ENCODE data around the gene LYSMD2. TPM values are rescaled to one million over a fixed set of nuclear protein-coding genes. Genes with fewer than 3 reads are reported as not detected.
A peak's percentile ranks its signal among the peaks of the same experiment; 100 is the strongest.

LYSMD2 gene
- total and polyA plus RNA-seq, 9 of the 15 experiments (the other 6 are each of a cell fraction or from before 2014, with no cell fraction given): 4.3 to 30.3 (median 9.8) TPM

- TF ChIP-seq HMGN3 (IDR thresholded peaks at IDR 0.05; ENCODE audit: borderline replicate concordance, extremely low read depth, insufficient read length, low read depth, low read length) (no peak), ZNF518B (CRISPR knock-in tag; IDR thresholded peaks at IDR 0.05) (no peak), ZNF830 (CRISPR knock-in tag; IDR thresholded peaks at IDR 0.05) (no peak), ZNF436 (CRISPR knock-in tag; IDR thresholded peaks at IDR 0.05) (no peak), NR2C2 (CRISPR knock-in tag; IDR thresholded peaks at IDR 0.05) (no peak), NR2C2 (tag; IDR thresholded peaks at IDR 0.05) (0 out of 2 replicates have a peak, but pooled peaks have one; percentile 16), EGR1 (conservative IDR thresholded peaks at IDR 0.05) (no peak), KLF10 (CRISPR knock-in tag; IDR thresholded peaks at IDR 0.05) (no peak), CBX8 (IDR thresholded peaks at IDR 0.05; ENCODE audit: borderline replicate concordance, extremely low read depth, low read depth, low read length, poor library complexity, severe bottlenecking) (no peak), TCF7 (IDR thresholded peaks at IDR 0.05; ENCODE audit: borderline replicate concordance) (no peak), HOXB6 (CRISPR knock-in tag; IDR thresholded peaks at IDR 0.05; ENCODE audit: borderline replicate concordance) (no peak), RBM25 (IDR thresholded peaks at IDR 0.05; ENCODE audit: low read depth, low read length, severe bottlenecking) (no peak), ZNF384 (IDR thresholded peaks at IDR 0.05; ENCODE audit: low read depth, low read length) (peak; percentile 28; the same call in 1 of the 2 replicates), MAFF (IDR thresholded peaks at IDR 0.05; ENCODE audit: low read length) (peak; percentile 91), ZNF77 (CRISPR knock-in tag; IDR thresholded peaks at IDR 0.05) (no peak), POLR2AphosphoS2 (IDR thresholded peaks at IDR 0.05; ENCODE audit: low read length) (no peak), NR3C1 (CRISPR knock-in tag; IDR thresholded peaks at IDR 0.05) (no peak), NCOA6 (IDR thresholded peaks at IDR 0.05) (no peak), FOXA1 (IDR thresholded peaks at IDR 0.05; ENCODE audit: borderline replicate concordance) (no peak), TBP (optimal IDR thresholded peaks at IDR 0.05; ENCODE audit: low read depth, low read length) (no peak), MAFG (tag; conservative IDR thresholded peaks at IDR 0.05) (peak; percentile 91), ZNF324 (CRISPR knock-in tag; IDR thresholded peaks at IDR 0.05) (no peak), SNAPC5 (CRISPR knock-in tag; IDR thresholded peaks at IDR 0.05) (no peak)
- TF ChIP-seq, protein P1, sequence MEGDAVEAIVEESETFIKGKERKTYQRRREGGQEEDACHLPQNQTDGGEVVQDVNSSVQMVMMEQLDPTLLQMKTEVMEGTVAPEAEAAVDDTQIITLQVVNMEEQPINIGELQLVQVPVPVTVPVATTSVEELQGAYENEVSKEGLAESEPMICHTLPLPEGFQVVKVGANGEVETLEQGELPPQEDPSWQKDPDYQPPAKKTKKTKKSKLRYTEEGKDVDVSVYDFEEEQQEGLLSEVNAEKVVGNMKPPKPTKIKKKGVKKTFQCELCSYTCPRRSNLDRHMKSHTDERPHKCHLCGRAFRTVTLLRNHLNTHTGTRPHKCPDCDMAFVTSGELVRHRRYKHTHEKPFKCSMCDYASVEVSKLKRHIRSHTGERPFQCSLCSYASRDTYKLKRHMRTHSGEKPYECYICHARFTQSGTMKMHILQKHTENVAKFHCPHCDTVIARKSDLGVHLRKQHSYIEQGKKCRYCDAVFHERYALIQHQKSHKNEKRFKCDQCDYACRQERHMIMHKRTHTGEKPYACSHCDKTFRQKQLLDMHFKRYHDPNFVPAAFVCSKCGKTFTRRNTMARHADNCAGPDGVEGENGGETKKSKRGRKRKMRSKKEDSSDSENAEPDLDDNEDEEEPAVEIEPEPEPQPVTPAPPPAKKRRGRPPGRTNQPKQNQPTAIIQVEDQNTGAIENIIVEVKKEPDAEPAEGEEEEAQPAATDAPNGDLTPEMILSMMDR (IDR thresholded peaks at IDR 0.05 in 2 of 3, conservative IDR thresholded peaks at IDR 0.05 in 1 of 3; ENCODE audit: insufficient read depth in 2 of 3, low read depth in 1 of 3, low read length in 3 of 3): peak; percentile 79 to 93 (median 80)
Measured at GRCh38 chr15:51775967-51776816, 38.7 kb upstream of the LYSMD2 start (continued).

All from K562 (cell line).